ENCODE measurements around the gene EPHA5. TPM values are rescaled to one million over a fixed set of nuclear protein-coding genes. Genes with fewer than 3 reads are reported as not detected.

The EPHA5 gene
- polyA plus RNA-seq (2012; ENCODE audit: missing spikeins) = not detected

DNA sequence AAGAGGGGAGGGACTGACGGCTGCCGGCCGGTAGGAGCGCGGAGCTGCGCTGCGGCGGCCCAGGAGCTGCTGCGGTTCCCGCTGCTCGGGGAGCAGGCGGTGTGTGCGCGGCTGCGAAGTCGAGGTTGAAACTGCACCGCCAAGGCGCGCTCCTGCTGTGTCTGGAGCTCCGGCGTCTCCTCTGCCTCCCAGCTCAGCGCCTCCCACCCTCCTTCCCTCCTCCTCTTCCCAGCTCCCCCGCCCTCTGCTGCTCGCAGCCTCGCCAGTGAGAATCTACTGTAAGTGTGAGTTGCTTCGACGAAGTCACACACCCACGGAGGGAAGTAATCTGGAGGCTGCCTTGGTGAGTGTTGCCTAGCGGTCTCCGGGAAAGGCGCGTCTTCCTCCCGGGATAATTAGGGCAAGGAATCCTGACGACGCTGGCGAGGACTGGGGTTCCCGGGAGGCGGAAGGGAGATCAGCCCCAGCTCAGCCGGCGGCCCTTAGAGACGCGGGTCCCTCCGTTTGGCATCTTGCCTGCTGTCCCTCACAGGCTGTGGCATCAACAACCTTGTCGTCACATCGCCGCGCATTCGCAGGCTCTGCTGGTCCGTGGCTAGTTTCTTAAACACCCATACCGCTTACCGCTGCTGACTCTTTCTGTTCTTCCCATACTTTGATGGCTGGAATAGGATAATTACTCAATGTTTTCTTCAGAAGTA, at the start of gene EPHA5:
Gene EPHA5, minus strand, starts transcription at position 159 of the 701 bp plus-strand sequence. CDS start 747 bp downstream, outside the sequence.
- no peak for DNase-seq (ENCODE audit: insufficient read length)
- no peak for TF ChIP-seq POLR2AphosphoS5 (IDR thresholded peaks at IDR 0.05; ENCODE audit: low read depth, low read length)
- TF ChIP-seq TAF1 (IDR thresholded peaks at IDR 0.05; ENCODE audit: borderline replicate concordance, low read depth, low read length) = no peak
- no peak for TF ChIP-seq POLR2A (IDR thresholded peaks at IDR 0.05; ENCODE audit: low read depth, low read length)
- FAIRE-seq = no peak

DNA sequence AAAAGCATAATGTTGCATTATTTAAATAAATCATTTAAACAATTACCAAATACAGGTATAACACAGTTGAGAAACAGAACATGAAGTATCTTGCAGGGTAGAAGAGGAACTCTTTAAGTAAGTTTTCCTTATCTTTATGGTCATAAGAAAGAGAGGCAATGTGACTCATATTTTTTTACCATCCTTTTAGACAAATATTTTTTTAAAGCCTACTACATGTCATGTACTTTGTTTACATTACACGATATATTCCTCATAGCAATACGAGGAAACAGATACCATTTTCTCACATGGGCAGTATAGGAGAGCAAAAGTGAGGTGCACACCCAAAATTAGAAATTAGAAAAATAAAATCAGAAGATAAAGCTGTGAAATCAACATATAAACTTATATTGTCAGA, 49.3 kb upstream of the EPHA5 start:
- FAIRE-seq (no peak), DNase-seq (ENCODE audit: insufficient read length) (no peak)
- TF ChIP-seq POLR2AphosphoS5 (IDR thresholded peaks at IDR 0.05; ENCODE audit: low read depth, low read length) (no peak), TAF1 (IDR thresholded peaks at IDR 0.05; ENCODE audit: borderline replicate concordance, low read depth, low read length) (no peak), POLR2A (IDR thresholded peaks at IDR 0.05; ENCODE audit: low read depth, low read length) (no peak)

DNA sequence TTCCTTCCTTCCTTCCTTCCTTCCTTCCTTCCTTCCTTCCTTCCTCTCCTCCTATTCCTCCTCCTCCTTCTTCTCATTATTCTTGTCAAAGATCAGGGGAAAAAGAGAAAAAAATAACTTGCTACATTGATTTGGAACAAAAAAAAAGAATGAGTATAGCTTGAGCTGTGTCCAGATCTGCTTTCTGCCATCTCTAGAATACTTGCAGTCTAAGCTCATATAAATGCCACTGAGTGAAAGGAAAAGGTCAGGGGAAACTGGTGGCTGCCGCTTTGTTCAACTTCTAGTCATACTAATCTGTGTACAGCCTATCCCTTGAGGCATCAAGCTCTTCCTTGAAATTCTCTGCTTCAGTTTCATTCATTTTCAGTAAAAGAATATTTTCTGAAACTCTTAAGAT, 28.3 kb upstream of the EPHA5 start:
- no peak for TF ChIP-seq TAF1 (IDR thresholded peaks at IDR 0.05; ENCODE audit: borderline replicate concordance, low read depth, low read length)
- no peak for TF ChIP-seq POLR2AphosphoS5 (IDR thresholded peaks at IDR 0.05; ENCODE audit: low read depth, low read length)
- no peak for TF ChIP-seq POLR2A (IDR thresholded peaks at IDR 0.05; ENCODE audit: low read depth, low read length)
- DNase-seq (ENCODE audit: insufficient read length) (no peak), FAIRE-seq (no peak)

DNA sequence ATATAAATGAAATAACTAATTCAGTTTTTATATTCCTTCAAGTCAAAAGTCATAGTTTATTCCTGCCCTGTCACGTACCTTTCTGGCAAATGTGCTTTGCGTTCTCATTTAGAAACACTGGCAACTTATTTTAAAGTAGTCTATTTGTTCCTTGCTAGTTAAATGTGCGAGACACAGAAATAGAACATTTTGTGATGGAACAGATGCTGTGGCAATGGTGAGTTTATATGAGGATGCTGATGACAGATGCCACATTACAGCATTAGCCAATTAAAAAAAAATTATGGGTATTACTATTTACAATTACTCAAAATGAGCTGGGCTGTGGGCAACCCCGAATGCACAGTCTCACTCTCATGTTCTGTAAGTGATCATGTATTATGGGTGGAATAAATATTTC, 26.1 kb upstream of the EPHA5 start:
- TF ChIP-seq POLR2AphosphoS5 (IDR thresholded peaks at IDR 0.05; ENCODE audit: low read depth, low read length) = no peak
- no peak for FAIRE-seq
- DNase-seq (ENCODE audit: insufficient read length) = no peak

DNA sequence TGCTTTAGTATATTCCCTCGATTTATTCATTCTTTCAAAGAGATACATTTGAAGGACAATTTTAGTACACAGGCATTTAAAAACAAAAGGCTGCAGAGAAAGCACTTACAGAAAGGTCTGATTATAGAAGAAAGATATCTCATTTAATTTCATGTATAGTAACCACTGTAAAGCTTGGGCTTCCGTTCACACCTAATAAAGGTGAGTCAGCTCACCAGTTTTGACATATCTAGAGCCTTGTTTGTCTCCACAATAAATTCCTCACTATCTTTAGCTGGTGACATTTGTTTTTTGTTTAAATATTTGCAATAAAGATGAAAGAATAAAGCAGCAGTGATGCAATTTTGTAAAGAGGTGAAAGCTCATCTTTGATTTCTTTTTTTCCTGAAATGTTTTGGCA, 1.1 kb upstream of the EPHA5 start:
- no peak for TF ChIP-seq POLR2A (IDR thresholded peaks at IDR 0.05; ENCODE audit: low read depth, low read length)
- no peak for TF ChIP-seq TAF1 (IDR thresholded peaks at IDR 0.05; ENCODE audit: borderline replicate concordance, low read depth, low read length)
- TF ChIP-seq POLR2AphosphoS5 (IDR thresholded peaks at IDR 0.05; ENCODE audit: low read depth, low read length) = no peak
- FAIRE-seq = no peak
- DNase-seq (ENCODE audit: insufficient read length) = no peak

DNA sequence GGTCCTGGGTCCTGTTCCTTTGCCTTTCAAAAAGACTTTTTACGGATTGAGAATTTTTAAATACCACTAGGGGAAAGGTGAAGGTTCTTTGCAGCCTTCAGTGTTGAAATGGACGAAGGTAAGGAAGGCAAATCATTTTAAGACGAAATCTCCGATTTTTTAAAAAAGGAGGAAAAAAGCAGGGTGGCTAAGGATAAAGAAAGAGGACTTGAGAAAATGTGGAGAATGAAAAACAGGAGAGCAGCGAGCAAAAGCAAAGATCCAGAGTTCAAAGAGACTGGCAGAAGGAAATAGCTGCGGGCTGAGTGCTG, 314 bp downstream of the EPHA5 start:
- no peak for TF ChIP-seq POLR2AphosphoS5 (IDR thresholded peaks at IDR 0.05; ENCODE audit: low read depth, low read length)
- TF ChIP-seq TAF1 (IDR thresholded peaks at IDR 0.05; ENCODE audit: borderline replicate concordance, low read depth, low read length) = no peak
- TF ChIP-seq POLR2A (IDR thresholded peaks at IDR 0.05; ENCODE audit: low read depth, low read length) = no peak
- no peak for DNase-seq (ENCODE audit: insufficient read length)
- FAIRE-seq = no peak

DNA sequence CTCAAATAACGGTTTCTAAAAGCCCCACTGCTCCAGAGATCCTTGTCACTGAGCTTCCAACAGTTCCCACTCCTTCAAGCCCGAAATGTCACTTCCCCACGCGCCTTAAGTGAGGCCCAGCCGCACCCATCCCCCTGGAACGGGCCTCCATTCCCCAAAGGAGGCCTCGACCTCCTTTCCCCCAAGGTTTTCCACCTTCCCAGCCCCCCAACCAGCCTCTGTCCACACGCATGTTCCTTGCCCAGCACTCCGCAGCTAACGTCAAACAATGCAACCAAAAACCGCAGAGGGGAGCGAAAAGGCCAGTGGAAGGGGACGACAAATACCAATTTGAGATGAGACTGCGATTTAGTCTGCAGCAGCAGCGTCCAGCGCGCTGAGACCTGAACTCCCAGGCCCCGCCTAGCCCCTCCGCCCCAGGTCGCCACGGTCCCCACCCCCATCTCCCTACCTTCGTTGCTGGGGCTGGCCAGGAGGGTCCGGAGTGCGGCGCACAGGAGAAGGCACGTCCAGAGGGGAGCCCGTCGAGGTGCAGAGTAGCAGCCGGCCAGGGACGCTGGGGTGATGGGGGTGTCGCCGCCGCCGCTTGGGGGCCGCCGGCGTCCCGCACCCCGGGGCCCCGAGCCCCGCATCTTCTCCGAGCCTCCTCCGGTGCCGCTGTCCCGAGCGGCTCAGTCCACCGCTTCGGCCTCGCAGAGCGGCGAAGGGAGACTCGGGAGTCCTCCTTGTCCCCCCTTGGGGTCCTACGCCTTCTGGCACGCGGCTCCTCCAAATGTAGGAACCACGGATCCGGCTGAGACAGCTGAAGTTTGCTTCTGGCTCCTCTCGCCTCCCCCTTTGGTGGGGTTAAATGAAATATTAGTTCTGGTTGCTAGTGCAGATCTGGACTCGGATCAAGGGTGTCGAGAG, 924 bp downstream of the EPHA5 start:
- TF ChIP-seq TAF1 (IDR thresholded peaks at IDR 0.05; ENCODE audit: borderline replicate concordance, low read depth, low read length) (no peak), POLR2AphosphoS5 (IDR thresholded peaks at IDR 0.05; ENCODE audit: low read depth, low read length) (no peak), POLR2A (IDR thresholded peaks at IDR 0.05; ENCODE audit: low read depth, low read length) (no peak)
- FAIRE-seq (no peak), DNase-seq (ENCODE audit: insufficient read length) (no peak)

DNA sequence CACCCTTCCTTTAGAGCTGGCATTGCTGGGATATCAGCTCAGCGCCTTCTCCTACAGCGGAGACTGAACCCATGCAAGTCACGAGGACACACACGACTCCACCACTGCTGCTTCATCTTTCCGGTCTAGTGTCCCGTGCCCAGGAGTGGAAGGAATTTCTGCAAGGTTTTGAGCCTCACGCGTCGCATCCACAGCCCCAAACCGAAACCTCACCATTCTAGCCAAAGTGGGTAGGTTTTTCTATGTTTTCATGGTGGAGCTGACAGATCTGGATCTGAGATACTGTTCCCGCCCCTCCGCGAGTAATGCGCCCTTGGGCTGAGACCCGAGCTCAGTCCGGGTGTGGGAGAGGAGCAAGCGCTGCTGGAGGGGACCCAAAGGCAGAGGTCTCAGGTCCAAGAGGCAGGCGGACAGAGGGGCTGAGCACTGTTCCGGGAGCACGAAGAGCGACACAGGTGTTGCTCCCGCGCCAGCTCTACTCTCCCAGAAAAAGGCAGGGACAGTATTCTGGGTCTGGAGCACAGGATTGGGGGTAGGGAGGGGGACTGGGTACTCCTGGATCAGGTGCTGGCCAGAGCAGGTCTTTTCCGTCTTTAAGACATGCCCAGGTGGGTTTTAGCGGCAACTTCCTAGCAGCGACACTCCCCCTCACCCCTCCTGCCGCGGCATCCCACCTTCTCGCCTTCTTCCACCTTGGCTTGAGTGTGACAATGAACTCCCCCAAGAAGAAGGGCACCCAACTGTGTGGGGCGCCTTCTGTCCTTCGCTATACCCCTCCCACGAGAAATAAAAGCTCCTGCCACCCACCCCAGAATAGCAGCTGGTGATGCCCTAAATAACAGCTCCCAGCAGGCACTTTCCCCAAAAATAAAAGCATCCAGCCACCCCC, 1.8 kb downstream of the EPHA5 start:
- TF ChIP-seq TAF1 (IDR thresholded peaks at IDR 0.05; ENCODE audit: borderline replicate concordance, low read depth, low read length) = no peak
- no peak for TF ChIP-seq POLR2A (IDR thresholded peaks at IDR 0.05; ENCODE audit: low read depth, low read length)
- no peak for TF ChIP-seq POLR2AphosphoS5 (IDR thresholded peaks at IDR 0.05; ENCODE audit: low read depth, low read length)
- FAIRE-seq = no peak
- DNase-seq (ENCODE audit: insufficient read length) = no peak

DNA sequence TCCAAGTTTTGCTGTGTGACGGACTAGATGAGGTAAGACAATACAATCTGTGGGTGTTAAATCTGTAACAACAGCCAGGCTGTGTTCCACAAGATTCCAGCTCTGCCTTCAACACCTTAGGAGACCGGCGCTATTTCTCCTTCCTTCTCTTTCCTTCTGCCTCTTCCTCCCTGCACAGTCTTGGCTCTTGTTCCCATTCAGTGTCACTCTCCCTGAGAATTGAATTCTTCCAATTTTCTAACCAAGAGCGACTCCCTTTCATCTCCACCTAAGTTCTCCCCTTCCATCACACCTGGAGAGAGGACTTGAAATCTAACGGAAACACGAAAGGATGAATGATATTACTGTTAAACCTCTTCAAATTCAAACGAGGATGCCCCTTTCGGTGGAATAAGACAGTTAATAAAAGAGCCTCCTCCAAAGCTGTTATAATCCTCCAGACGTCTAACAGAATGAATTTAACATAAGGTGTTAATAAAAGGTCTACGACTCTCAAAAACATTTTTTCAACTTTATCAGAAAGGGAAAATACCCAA, 2.7 kb downstream of the EPHA5 start:
- FAIRE-seq = no peak
- TF ChIP-seq POLR2AphosphoS5 (IDR thresholded peaks at IDR 0.05; ENCODE audit: low read depth, low read length) (no peak), POLR2A (IDR thresholded peaks at IDR 0.05; ENCODE audit: low read depth, low read length) (no peak), TAF1 (IDR thresholded peaks at IDR 0.05; ENCODE audit: borderline replicate concordance, low read depth, low read length) (no peak)
- DNase-seq (ENCODE audit: insufficient read length) = no peak

DNA sequence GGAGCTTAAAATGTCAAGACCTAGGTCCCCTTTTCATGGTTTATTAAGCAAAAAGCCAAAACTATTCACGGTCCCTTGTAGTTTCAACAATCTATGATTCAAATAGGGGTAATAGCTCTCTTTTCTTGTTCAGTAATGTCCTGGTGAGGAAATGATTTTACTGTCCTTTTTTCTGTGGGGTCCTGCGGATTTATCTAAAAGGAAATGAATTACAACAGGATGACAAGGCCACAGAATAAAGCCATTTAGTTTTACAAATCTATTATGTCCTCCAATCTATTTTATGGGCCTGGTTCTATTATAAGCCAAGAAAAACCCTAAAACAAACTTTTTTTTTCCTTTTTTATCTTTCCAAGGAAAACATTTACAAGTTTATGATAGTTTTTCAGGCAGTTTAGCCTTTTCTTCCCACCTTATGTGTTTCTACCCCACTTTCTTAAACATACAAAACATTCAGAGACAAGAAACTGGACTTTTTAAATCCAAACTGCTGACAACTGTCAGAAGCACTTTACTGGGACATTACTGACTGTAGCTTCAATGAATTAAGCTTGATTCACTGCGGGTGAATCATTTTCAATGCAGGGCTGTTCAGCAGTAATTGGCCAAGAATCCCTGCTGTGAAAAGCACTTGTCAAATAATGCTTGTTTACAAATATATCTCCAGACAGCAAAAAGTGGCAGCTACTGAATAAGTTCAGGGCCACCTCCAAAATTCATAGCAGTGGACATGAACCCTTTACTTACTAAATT, 4.3 kb downstream of the EPHA5 start:
- TF ChIP-seq POLR2AphosphoS5 (IDR thresholded peaks at IDR 0.05; ENCODE audit: low read depth, low read length) (no peak), POLR2A (IDR thresholded peaks at IDR 0.05; ENCODE audit: low read depth, low read length) (no peak), TAF1 (IDR thresholded peaks at IDR 0.05; ENCODE audit: borderline replicate concordance, low read depth, low read length) (no peak)
- FAIRE-seq = no peak
- DNase-seq (ENCODE audit: insufficient read length) = no peak

Data from GM12892 (cell line).